SK-N-SH (cell line): Measurements from ENCODE around the gene TECTB.

Source experiments
- CTCF ChIP-seq: fragments of 200-600 bp; sonication (generic); IDR thresholded peaks from 2 replicates; pipeline ENCODE4 v1.6.1; 2017; ENCODE audit warnings: antibody characterized with exemption, mild to moderate bottlenecking, moderate library complexity
- EP300 ChIP-seq, 2 experiments: IDR thresholded peaks; 2 replicates each; pipeline versions ENCODE4 v1.4.0 to v1.6.1; 2012; ENCODE audit warnings: borderline replicate concordance in 1 of 2, low read depth in 1 of 2, low read length in 1 of 2
- EZH2phosphoT487 ChIP-seq: fragments of 200-600 bp; sonication (generic); IDR thresholded peaks from 2 replicates; pipeline ENCODE4 v1.6.1; 2017; ENCODE audit warnings: low read depth, mixed run types, mild to moderate bottlenecking, antibody characterized with exemption, moderate library complexity, borderline replicate concordance
- JUND ChIP-seq: IDR thresholded peaks from 2 replicates; pipeline ENCODE4 v1.4.0; 2012
- MXI1 ChIP-seq: IDR thresholded peaks from 2 replicates; pipeline ENCODE4 v1.6.1; 2012; ENCODE audit warnings: mild to moderate bottlenecking, low read depth, low read length, improper control_type of control experiment
- POLR2AphosphoS5 ChIP-seq: IDR thresholded peaks from 2 replicates; pipeline ENCODE4 v1.6.1; 2012; ENCODE audit warnings: low read depth, low read length
- RAD21 ChIP-seq: IDR thresholded peaks from 2 replicates; pipeline ENCODE4 v1.6.1; 2012; ENCODE audit warnings: mild to moderate bottlenecking, low read length
- RFX5 ChIP-seq: IDR thresholded peaks from 2 replicates; pipeline ENCODE4 v1.6.1; 2012; ENCODE audit warnings: mild to moderate bottlenecking, improper control_type of control experiment, low read length
- TAF1 ChIP-seq: IDR thresholded peaks from 2 replicates; pipeline ENCODE4 v1.6.1; 2012; ENCODE audit warnings: low read depth, mild to moderate bottlenecking, low read length, moderate library complexity, borderline replicate concordance
- ZBTB33 ChIP-seq: IDR thresholded peaks from 2 replicates; pipeline ENCODE4 v1.4.0; 2012; ENCODE audit warnings: low read depth, borderline replicate concordance

GRCh38 chr10:112240441-112240840 lies 42.8 kb upstream of the TECTB start:
- no peak for TF ChIP-seq CTCF
- TF ChIP-seq ZBTB33, result no peak
- no peak for TF ChIP-seq JUND
- TF ChIP-seq EZH2phosphoT487, result no peak
- no peak for TF ChIP-seq RFX5
- no peak for TF ChIP-seq POLR2AphosphoS5
- TF ChIP-seq TAF1, result no peak
- TF ChIP-seq MXI1, result no peak
- TF ChIP-seq RAD21, result no peak
- TF ChIP-seq EP300 (IDR thresholded peaks at IDR 0.05; ENCODE audit: borderline replicate concordance in 1 of 2, low read depth in 1 of 2, low read length in 1 of 2), result no peak
